Measurements from ENCODE around the gene PRLR.
"Not testable (repeated sequence)": the region's sequence is repeated elsewhere in the genome, so short reads cannot be mapped to it uniquely, and the experiment has no call there.

PRLR gene

GRCh38 chr5:35230038-35230611 is at the start of gene PRLR:
Gene PRLR (minus strand): TSS chr5:35230487. CDS start chr5:35089620, 140,867 bp downstream.
- no peak for DNase-seq (ENCODE audit: low read depth)

DNA sequence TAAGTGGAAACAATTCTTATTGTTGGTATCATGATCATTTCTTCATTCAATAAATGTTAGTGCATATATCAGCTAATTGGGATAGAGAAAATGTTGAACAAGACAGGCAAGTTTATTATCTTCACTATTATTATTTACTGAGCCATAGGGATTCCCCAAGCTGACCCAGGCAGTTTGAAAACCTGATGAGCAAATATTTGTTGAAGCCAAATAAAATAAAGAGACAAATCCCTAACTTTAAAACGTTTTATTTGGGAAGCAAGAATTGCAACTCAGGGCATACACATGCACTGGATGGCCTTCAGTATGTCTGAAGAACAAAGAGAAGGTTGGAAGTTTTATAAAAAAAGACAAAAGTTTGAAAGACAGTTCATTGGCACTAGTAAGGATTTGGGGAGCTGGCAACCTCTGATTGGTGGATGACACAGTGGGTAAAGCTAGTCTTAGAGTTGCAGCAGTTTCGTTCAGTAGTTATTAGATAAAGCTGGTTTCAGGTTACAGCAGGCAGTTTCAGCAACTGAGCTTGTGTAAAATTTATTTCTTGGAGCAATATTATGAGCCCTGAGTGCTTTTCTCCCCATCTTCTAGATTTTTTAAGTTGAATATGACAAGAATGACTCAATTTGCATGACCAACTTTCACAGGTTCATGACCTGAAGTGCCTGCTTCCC is 44.7 kb upstream of the PRLR start:
- DNase-seq (ENCODE audit: low read depth) = no peak

DNA sequence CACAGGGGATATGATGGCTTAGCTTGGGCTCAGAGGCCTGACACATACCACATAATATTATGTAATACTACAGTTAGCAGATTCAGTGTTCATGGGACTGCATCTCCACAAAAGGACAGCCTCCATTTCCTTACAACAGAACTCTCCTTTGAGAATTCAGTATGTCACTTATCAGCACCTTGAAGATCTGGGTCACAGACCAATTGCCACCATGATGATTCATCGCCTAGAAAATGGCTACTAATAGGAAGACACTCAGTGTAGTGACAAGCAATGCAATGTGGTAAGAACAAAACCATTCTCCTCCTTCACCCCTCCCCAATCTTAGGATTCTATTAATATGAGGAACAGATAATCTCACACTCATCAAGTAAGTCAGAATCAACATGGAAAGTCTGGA is 38.7 kb upstream of the PRLR start:
- no peak for DNase-seq (ENCODE audit: low read depth)

GRCh38 chr5:35266276-35266675 is 36.0 kb upstream of the PRLR start:
- no peak for DNase-seq (ENCODE audit: low read depth)

- DNase-seq (ENCODE audit: low read depth) = no peak
These were observed 34.2 kb upstream of the PRLR start for GRCh38 chr5:35264509-35264908.

DNA sequence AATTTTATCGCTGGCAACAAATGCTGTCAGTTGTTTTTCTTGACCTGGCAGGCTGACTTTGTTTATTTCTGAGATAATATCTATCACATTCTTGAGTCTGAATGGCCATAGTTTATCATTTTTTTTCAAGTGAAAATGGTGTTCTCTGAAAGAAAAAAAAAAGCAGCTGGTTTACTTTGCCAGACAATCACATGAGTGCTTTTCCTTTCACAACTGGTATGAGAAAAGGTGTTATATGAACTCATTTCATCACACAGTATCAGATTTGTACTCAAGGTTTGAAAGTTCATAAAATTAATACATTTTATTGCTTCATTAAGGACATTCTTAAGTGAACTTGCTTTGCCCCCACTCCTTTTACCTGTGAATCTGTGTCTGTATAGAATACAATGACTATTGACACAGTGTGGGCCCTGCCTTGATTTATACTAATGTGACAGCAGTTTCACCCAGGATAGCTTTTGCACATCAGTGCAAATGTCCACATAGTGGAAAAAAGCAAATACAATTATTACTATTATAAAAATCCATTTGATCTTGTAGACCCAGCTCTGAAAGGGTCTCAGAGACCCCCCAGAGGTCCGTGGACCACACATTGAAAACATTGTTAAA is 33.1 kb upstream of the PRLR start:
- DNase-seq (ENCODE audit: low read depth) = no peak

DNA sequence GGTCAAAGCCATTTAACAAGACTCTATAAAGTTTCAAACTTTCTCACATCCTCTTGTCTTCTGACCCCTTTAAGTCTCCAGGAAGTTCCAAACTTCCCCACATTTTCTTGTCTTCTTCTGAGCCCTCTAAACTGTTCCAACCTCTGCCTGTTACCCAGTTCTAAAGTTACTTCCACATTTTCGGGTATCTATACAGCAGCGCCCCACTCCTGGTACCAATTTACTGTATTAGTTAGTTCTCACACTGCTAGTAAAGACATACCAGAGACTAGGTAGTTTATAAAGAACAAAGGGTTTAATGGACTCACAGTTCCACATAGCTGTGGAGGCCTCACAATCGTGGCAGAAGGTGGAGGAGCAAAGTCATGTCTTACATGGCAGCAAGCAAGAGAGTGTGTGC is 23.3 kb upstream of the PRLR start:
- no peak for DNase-seq (ENCODE audit: low read depth)

GRCh38 chr5:35252963-35253362 is 22.7 kb upstream of the PRLR start:
- no peak for DNase-seq (ENCODE audit: low read depth)

GRCh38 chr5:35248843-35249780 is 18.8 kb upstream of the PRLR start:
- no peak for DNase-seq (ENCODE audit: low read depth)

- no peak for DNase-seq (ENCODE audit: low read depth)
These were observed 17.4 kb upstream of the PRLR start for GRCh38 chr5:35247648-35248034.

DNA sequence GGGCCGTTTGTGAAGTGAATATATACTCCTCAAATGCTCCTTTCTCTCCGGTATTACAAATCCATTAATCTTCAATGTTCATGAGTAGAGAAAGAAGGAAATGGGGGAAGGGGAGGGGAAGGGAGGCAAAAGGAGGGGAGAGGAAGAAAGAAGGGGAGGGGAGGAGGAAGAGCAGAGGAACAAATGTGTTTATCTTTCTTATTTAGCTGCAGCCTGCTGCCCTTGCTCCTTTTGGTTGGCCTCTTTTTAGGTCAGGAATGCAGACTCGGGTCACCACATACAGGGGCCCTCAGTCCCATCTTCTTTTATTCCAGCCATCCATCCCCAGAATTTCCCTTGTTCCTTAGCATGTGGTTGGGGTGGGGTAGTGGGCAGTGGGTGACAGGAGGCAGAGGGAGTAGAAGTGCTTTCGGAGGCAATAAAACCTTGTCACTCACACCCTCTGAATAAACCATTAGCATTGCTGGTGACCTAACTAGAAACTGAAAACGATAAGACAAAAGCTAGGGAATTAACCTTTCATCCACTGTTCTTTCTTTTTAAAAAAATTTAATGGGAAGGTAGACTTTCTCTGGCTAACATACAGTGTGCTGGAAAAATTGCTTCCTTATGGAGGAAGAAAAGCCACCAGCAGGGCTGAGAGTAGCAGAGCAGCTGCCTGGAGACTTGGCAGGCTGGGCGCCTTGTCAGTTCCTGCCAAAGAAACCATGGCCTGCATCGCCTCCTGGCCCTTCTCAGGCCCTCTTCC is 16.8 kb upstream of the PRLR start:
- no peak for DNase-seq (ENCODE audit: low read depth)

DNA sequence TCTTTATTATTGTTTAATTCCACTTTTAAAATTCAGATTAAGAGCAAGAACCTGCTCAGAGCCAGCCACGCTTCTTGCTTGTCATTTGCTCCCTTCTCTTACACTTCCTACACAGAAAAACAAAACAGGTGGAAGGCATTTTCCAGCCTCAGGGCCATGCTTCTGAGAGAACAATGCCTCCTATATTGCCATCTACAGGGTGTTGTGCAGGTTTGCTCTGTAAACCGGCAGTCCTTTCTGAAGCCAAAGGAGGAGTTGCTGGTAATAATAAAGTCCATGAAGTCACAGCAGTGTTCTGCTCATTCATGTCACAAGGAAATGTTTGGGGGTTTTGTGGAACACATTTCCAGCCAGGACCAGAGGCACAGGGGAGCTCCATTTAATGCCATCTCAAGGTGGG is 16.1 kb upstream of the PRLR start:
- DNase-seq (ENCODE audit: low read depth) = no peak

- not testable (repeated sequence) for DNase-seq (ENCODE audit: low read depth)
These were observed 15.1 kb upstream of the PRLR start for GRCh38 chr5:35245371-35245770.

DNA sequence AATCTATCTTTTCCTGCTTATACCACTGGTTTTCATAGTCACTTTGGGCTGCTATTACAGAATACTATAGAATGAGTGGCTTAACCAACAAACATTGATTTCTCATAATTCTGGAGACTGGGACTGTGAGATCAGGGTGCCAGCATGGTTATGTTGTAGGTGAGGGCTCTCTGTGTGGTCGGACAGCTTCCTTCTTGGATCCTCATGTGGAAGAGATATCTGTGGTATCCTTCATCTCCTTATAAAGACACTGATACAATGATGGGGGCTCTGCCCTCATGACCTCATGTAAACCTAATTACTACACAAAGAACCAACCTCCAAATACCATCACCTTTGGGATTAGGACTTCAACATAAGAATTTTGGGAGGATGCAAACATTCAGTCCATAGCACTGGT is 13.9 kb upstream of the PRLR start:
- no peak for DNase-seq (ENCODE audit: low read depth)

- no peak for DNase-seq (ENCODE audit: low read depth)
These were observed 12.5 kb upstream of the PRLR start for GRCh38 chr5:35242702-35243258.

DNA sequence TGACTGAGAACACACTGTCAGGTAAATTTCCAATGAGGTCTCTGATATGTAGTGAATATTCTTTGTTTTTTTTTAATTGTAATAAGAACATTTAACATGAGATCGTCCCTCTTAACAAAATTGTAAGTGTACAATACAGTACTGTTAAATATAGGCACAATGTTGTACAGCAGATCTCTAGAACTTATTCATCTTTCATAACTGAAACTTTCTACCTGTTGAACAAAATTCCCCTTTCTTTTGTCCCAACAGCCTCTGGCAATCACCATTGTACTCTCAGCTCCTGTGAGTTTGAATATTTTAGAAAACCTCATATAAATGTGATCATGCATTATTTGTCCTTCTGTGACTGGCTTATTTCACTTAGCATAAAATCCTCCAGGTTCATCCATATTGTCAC is 10.6 kb upstream of the PRLR start:
- no peak for DNase-seq (ENCODE audit: low read depth)

DNA sequence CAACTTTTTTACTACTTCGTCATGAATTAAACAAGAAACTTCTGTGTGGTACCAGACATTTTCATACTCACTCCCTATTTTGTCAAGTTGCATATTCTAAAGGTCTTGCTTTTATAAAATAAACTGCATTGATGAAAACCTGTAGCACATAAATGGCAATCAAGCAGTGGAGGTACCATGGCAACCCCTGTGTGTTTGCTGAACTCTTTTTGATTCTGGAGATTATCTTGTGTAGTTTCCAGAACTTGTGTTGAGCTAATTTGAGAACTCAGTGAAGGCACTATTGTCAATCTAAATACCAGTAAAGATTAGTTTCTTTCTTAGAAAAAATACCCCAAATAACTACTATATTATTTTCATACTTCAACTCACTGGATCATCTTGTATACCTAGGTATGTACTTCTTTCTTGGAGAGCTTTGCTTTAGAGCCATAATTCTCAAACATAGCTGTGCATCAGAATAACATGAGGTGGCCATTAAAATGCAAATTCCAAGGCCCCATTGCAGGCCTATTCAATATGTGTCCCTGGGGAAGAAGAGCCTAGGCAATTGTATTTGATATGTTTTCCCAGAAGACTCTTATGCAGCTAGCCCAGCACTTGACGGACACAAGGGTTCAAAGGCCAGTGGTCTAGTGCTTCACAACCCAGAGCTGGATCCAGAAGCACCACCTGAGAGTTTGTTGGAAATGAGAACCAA is 9.8 kb upstream of the PRLR start:
- no peak for DNase-seq (ENCODE audit: low read depth)

GRCh38 chr5:35239476-35239875 is 9.2 kb upstream of the PRLR start:
- no peak for DNase-seq (ENCODE audit: low read depth)

- no peak for DNase-seq (ENCODE audit: low read depth)
These were observed 7.5 kb upstream of the PRLR start for GRCh38 chr5:35237580-35238376.

- no peak for DNase-seq (ENCODE audit: low read depth)
These were observed 6.5 kb upstream of the PRLR start for GRCh38 chr5:35236770-35237169.

Data from HS-27A (cell line).